Mesodermal cell (in vitro differentiated cells): ENCODE data around the gene ANO2. TPM values are rescaled to one million over a fixed set of nuclear protein-coding genes. Genes with fewer than 3 reads are reported as not detected.

ENCODE experiments used
- H3K27ac ChIP-seq: 2 replicates; pipeline ENCODE4 v1.7.0; 2013; ENCODE audit warnings: mild to moderate bottlenecking, low read depth, low read length, moderate library complexity; ENCODE audit not compliant: severe bottlenecking
- H3K36me3 ChIP-seq: 2 replicates; pipeline ENCODE4 v1.7.1; 2013; ENCODE audit warnings: mild to moderate bottlenecking, low read length, moderate library complexity; ENCODE audit not compliant: control insufficient read depth, insufficient read depth
- H3K4me1 ChIP-seq: one replicate; pipeline ENCODE4 v1.7.1; 2013; ENCODE audit warnings: mild to moderate bottlenecking, low read length; ENCODE audit not compliant: insufficient read depth, control insufficient read depth, poor library complexity, severe bottlenecking
- H3K4me3 ChIP-seq: 2 replicates; pipeline ENCODE4 v1.7.0; 2013; ENCODE audit warnings: low read length, control low read depth, mild to moderate bottlenecking; ENCODE audit not compliant: insufficient read depth, poor library complexity, severe bottlenecking; ENCODE audit errors: extremely low read depth
- H3K9me3 ChIP-seq: 2 replicates; pipeline ENCODE4 v1.7.1; 2013; ENCODE audit warnings: mild to moderate bottlenecking, low read length, moderate library complexity; ENCODE audit not compliant: control insufficient read depth
- WGBS, 2 experiments: methylation state at CpG; one replicate each; pipeline ENCODE4 v1.1.5; 2013; ENCODE audit warnings: missing lambda C conversion rate in 2 of 2; ENCODE audit not compliant: insufficient coverage in 2 of 2; 5-methylcytosine and 5-hydroxymethylcytosine counted together
- polyA plus RNA-seq, 2 experiments: library from polyadenylated mRNA; stranded (reverse); fragments of 50-300 nt; gene quantifications; one replicate each; pipeline ENCODE4 v1.2.3, GENCODE V29; 2013

Gene ANO2
- polyA plus RNA-seq (2013, experiment 1 of 2): 2.8 TPM
- 1.8 TPM for polyA plus RNA-seq (2013, experiment 2 of 2)

GRCh38 chr12:5945071-5946008 lies at the start of gene ANO2:
Gene ANO2, minus strand, starts transcription at chr12:5945259. Its CDS starts 42 bp downstream, at chr12:5945217.
- Histone ChIP-seq H3K4me1 (no peaks in the 10 kb centered on the region), H3K4me3 (peak within 1 kb of the TSS; percentile 56), H3K27ac (no peak within 1 kb of the TSS), H3K36me3 (no peaks in the 10 kb centered on the region), H3K9me3 (no peaks in the 10 kb centered on the region)
- WGBS, 2 experiments: 1 to 2% methylated on average over 45 to 48 of the region's 66 CpGs

GRCh38 chr12:5989621-5990020 lies 44.6 kb upstream of the ANO2 start:
- H3K36me3 ChIP-seq: no peaks in the 10 kb centered on the region
- 71 to 95% methylated on average over 2 of the region's 3 CpGs for WGBS, 2 experiments
- H3K27ac ChIP-seq: no peak overlapping the region
- H3K4me1 ChIP-seq: no peaks in the 10 kb centered on the region
- H3K9me3 ChIP-seq: no peaks in the 10 kb centered on the region
- H3K4me3 ChIP-seq: no peak overlapping the region

- no peak overlapping the region for H3K4me3 ChIP-seq
- 1 to 3% methylated on average over 7 to 9 of the region's 10 CpGs for WGBS, 2 experiments
- H3K9me3 ChIP-seq: no peaks in the 10 kb centered on the region
- no peak overlapping the region for H3K27ac ChIP-seq
- H3K36me3 ChIP-seq: no peaks in the 10 kb centered on the region
- no peaks in the 10 kb centered on the region for H3K4me1 ChIP-seq
These were observed 43.6 kb upstream of the ANO2 start for GRCh38 chr12:5988659-5989116.

- Histone ChIP-seq H3K4me1 (no peaks in the 10 kb centered on the region), H3K9me3 (no peaks in the 10 kb centered on the region), H3K36me3 (no peaks in the 10 kb centered on the region), H3K4me3 (no peak overlapping the region), H3K27ac (no peak overlapping the region)
- WGBS, 2 experiments: 71 to 76% methylated on average over 8 to 9 of the region's 10 CpGs
These were observed 43.0 kb upstream of the ANO2 start for GRCh38 chr12:5988088-5988487.

- Histone ChIP-seq H3K27ac (no peak overlapping the region), H3K4me3 (no peak overlapping the region), H3K9me3 (no peaks in the 10 kb centered on the region), H3K4me1 (no peaks in the 10 kb centered on the region), H3K36me3 (no peaks in the 10 kb centered on the region)
- WGBS, 2 experiments: 91 to 93% methylated on average over 3 of the region's 5 CpGs
These were observed 42.5 kb upstream of the ANO2 start for GRCh38 chr12:5987573-5987972.

GRCh38 chr12:5985471-5985870 lies 40.4 kb upstream of the ANO2 start:
- Histone ChIP-seq H3K4me1 (no peaks in the 10 kb centered on the region), H3K4me3 (no peak overlapping the region), H3K36me3 (no peaks in the 10 kb centered on the region), H3K27ac (no peak overlapping the region), H3K9me3 (no peaks in the 10 kb centered on the region)
- WGBS, 2 experiments: 63 to 84% methylated on average over 3 to 8 of the region's 8 CpGs

GRCh38 chr12:5984873-5985272 lies 39.8 kb upstream of the ANO2 start:
- H3K4me1 ChIP-seq: no peaks in the 10 kb centered on the region
- no peaks in the 10 kb centered on the region for H3K36me3 ChIP-seq
- H3K27ac ChIP-seq: no peak overlapping the region
- no peaks in the 10 kb centered on the region for H3K9me3 ChIP-seq
- no peak overlapping the region for H3K4me3 ChIP-seq
- 74 to 77% methylated on average over 7 to 9 of the region's 9 CpGs for WGBS, 2 experiments

- Histone ChIP-seq H3K4me1 (no peaks in the 10 kb centered on the region), H3K4me3 (no peak overlapping the region)
These were observed 37.0 kb upstream of the ANO2 start for GRCh38 chr12:5982106-5982505.

GRCh38 chr12:5977556-5977955 lies 32.5 kb upstream of the ANO2 start:
- Histone ChIP-seq H3K36me3 (no peaks in the 10 kb centered on the region), H3K9me3 (no peaks in the 10 kb centered on the region), H3K4me1 (no peaks in the 10 kb centered on the region), H3K27ac (no peak overlapping the region), H3K4me3 (no peak overlapping the region)
- WGBS, 2 experiments: 83 to 100% methylated on average over 1 to 4 of the region's 6 CpGs

More at GRCh38 chr12:5982106-5982505, 37.0 kb upstream of the ANO2 start:
- WGBS, 2 experiments: 80 to 92% methylated on average over 1 to 3 of the region's 4 CpGs
- no peak overlapping the region for H3K27ac ChIP-seq
- no peaks in the 10 kb centered on the region for H3K36me3 ChIP-seq
- H3K9me3 ChIP-seq: no peaks in the 10 kb centered on the region

- Histone ChIP-seq H3K4me3 (no peak overlapping the region), H3K27ac (no peak overlapping the region), H3K9me3 (no peaks in the 10 kb centered on the region), H3K36me3 (no peaks in the 10 kb centered on the region), H3K4me1 (no peaks in the 10 kb centered on the region)
- WGBS, 2 experiments: 73 to 80% methylated on average over 5 to 6 of the region's 6 CpGs
These were observed 31.7 kb upstream of the ANO2 start for GRCh38 chr12:5976711-5977110.

GRCh38 chr12:5976196-5976595 lies 31.1 kb upstream of the ANO2 start:
- WGBS, 2 experiments: 90 to 92% methylated on average over 6 to 9 of the region's 9 CpGs

More at GRCh38 chr12:5976196-5976595, 31.1 kb upstream of the ANO2 start:
- Histone ChIP-seq H3K9me3 (no peaks in the 10 kb centered on the region), H3K27ac (no peak overlapping the region), H3K4me3 (no peak overlapping the region), H3K4me1 (no peaks in the 10 kb centered on the region), H3K36me3 (no peaks in the 10 kb centered on the region)
